HL-60 (cell line): ENCODE measurements around the gene ITPA.

Source experiments
- CTCF ChIP-seq: IDR thresholded peaks from one replicate; pipeline ENCODE4 v1.5.1; 2011; ENCODE audit warnings: low read length, control low read depth, inconsistent platforms; ENCODE audit not compliant: insufficient read depth
- GABPA ChIP-seq: IDR thresholded peaks from 2 replicates; pipeline ENCODE4 v1.6.1; 2012; ENCODE audit warnings: low read depth
- POLR2AphosphoS5 ChIP-seq: IDR thresholded peaks from 2 replicates; pipeline ENCODE4 v1.6.1; 2012; ENCODE audit warnings: low read depth
- REST ChIP-seq: IDR thresholded peaks from 2 replicates; pipeline ENCODE4 v1.6.1; 2012; ENCODE audit warnings: low read depth; ENCODE audit not compliant: insufficient replicate concordance
- SPI1 ChIP-seq: IDR thresholded peaks from 2 replicates; pipeline ENCODE4 v1.6.1; 2012; ENCODE audit warnings: low read depth, mild to moderate bottlenecking, borderline replicate concordance

- no peak for TF ChIP-seq CTCF
- TF ChIP-seq POLR2AphosphoS5 = peak; percentile 96
- no peak; the same call in 1 of the 2 replicates for TF ChIP-seq GABPA
- no peak for TF ChIP-seq REST
- TF ChIP-seq SPI1 = peak; percentile 14; the same call in 1 of the 2 replicates
These were observed 43.6 kb upstream of the ITPA start for GRCh38 chr20:3165473-3166337.
